Measurements from ENCODE around the gene CAMK2A.

Gene CAMK2A

GRCh38 chr5:150174285-150174684, 115.3 kb downstream of the CAMK2A start:
- Histone ChIP-seq H3K9me3 (ENCODE audit: control insufficient read depth, low read length) (no peaks in the 10 kb centered on the region), H2AFZ (no peak overlapping the region), H3K9ac (no peak overlapping the region), H3K79me2 (no peaks in the 10 kb centered on the region), H3K27me3 (ENCODE audit: control insufficient read depth, insufficient read depth, low read length) (no peaks in the 10 kb centered on the region), H3K4me2 (ENCODE audit: low read length) (no peak overlapping the region), H3K4me1 (no peaks in the 10 kb centered on the region), H3K27ac (no peak overlapping the region), H3K36me3 (ENCODE audit: control insufficient read depth, insufficient read depth, low read length) (no peaks in the 10 kb centered on the region), H3K4me3 (ENCODE audit: low read depth, low read length) (no peak overlapping the region)
- no peak for TF ChIP-seq CTCF (IDR thresholded peaks at IDR 0.05)

- Histone ChIP-seq H3K27ac (no peak overlapping the region), H3K36me3 (ENCODE audit: control insufficient read depth, insufficient read depth, low read length) (no peaks in the 10 kb centered on the region), H3K27me3 (ENCODE audit: control insufficient read depth, insufficient read depth, low read length) (no peaks in the 10 kb centered on the region), H2AFZ (no peak overlapping the region), H3K4me2 (ENCODE audit: low read length) (no peak overlapping the region), H3K79me2 (no peaks in the 10 kb centered on the region), H3K4me1 (no peaks in the 10 kb centered on the region), H3K4me3 (ENCODE audit: low read depth, low read length) (no peak overlapping the region), H3K9me3 (ENCODE audit: control insufficient read depth, low read length) (no peaks in the 10 kb centered on the region), H3K9ac (no peak overlapping the region)
- TF ChIP-seq CTCF (IDR thresholded peaks at IDR 0.05) = no peak
These were observed 116.4 kb downstream of the CAMK2A start for GRCh38 chr5:150173161-150173560.

- H2AFZ ChIP-seq = no peak overlapping the region
- H3K9me3 ChIP-seq (ENCODE audit: control insufficient read depth, low read length) = no peaks in the 10 kb centered on the region
- H3K4me3 ChIP-seq (ENCODE audit: low read depth, low read length) = no peak overlapping the region
- H3K79me2 ChIP-seq = no peaks in the 10 kb centered on the region
- no peak overlapping the region for H3K4me2 ChIP-seq (ENCODE audit: low read length)
- no peaks in the 10 kb centered on the region for H3K36me3 ChIP-seq (ENCODE audit: control insufficient read depth, insufficient read depth, low read length)
- no peak overlapping the region for H3K9ac ChIP-seq
- H3K4me1 ChIP-seq = no peaks in the 10 kb centered on the region
- H3K27ac ChIP-seq = no peak overlapping the region
- TF ChIP-seq CTCF (IDR thresholded peaks at IDR 0.05) = no peak
- no peaks in the 10 kb centered on the region for H3K27me3 ChIP-seq (ENCODE audit: control insufficient read depth, insufficient read depth, low read length)
These were observed 117.0 kb downstream of the CAMK2A start for GRCh38 chr5:150172556-150172955.

- Histone ChIP-seq H3K36me3 (ENCODE audit: control insufficient read depth, insufficient read depth, low read length) (no peaks in the 10 kb centered on the region), H3K4me2 (ENCODE audit: low read length) (no peak overlapping the region), H2AFZ (no peak overlapping the region), H3K4me1 (no peaks in the 10 kb centered on the region), H3K9me3 (ENCODE audit: control insufficient read depth, low read length) (no peaks in the 10 kb centered on the region), H3K9ac (no peak overlapping the region), H3K27me3 (ENCODE audit: control insufficient read depth, insufficient read depth, low read length) (no peaks in the 10 kb centered on the region), H3K4me3 (ENCODE audit: low read depth, low read length) (no peak overlapping the region), H3K79me2 (no peaks in the 10 kb centered on the region), H3K27ac (no peak overlapping the region)
- TF ChIP-seq CTCF (IDR thresholded peaks at IDR 0.05) = no peak
These were observed 117.4 kb downstream of the CAMK2A start for GRCh38 chr5:150172145-150172544.

All from parathyroid adenoma (tissue), 2 donors.